Loucy (cell line): ENCODE results near the gene CROCC.

Experiments
- CTCF ChIP-seq: fragments of 200-600 bp; sonication (generic); conservative IDR thresholded peaks from 2 replicates; pipeline ENCODE4 v1.5.1; 2014; ENCODE audit warnings: mild to moderate bottlenecking, antibody characterized with exemption, low read length
- EZH2phosphoT487 ChIP-seq: fragments of 200-600 bp; IDR thresholded peaks from 2 replicates; pipeline ENCODE4 v1.6.1; 2018; ENCODE audit warnings: antibody characterized with exemption, mild to moderate bottlenecking, moderate library complexity, borderline replicate concordance

DNA sequence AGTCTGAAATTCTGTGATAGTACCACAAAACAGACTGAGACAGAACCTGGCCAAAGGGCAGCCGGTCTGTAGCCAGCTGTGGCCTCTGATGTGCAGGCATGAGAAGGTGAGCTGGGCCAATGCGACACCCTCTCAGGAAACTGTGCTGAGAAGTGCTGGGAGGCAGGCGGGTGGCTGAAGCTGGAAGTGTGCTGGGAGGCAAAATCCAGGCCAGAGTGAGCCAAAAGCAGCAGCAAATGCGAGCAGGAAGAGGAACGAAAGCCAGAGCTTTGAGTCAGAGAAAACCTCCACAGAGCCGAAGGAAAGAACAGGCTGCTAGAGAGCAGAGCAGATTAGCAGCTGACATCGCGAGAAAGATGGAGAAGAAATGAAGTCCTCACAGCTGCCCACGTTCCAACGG, 100.2 kb downstream of the CROCC start:
- TF ChIP-seq CTCF (no peak), EZH2phosphoT487 (no peak)
